A673 (cell line): ENCODE measurements around the gene HARS1.

ENCODE experiments used
- EZH2 ChIP-seq: fragments of 200-600 bp; sonication (generic); IDR thresholded peaks from 2 replicates; pipeline ENCODE4 v1.6.1; 2017; ENCODE audit warnings: borderline replicate concordance, low read depth, mild to moderate bottlenecking, mixed read lengths, antibody characterized with exemption, low read length; ENCODE audit not compliant: poor library complexity, severe bottlenecking
- TF ChIP-seq, protein P1 (sequence below): fragments of 300-800, 200-600 bp; sonication (generic); conservative IDR thresholded peaks from 2 replicates; pipeline ENCODE4 v1.5.1; 2017; ENCODE audit warnings: low read depth, mild to moderate bottlenecking, antibody characterized with exemption, low read length, moderate library complexity, mixed read lengths

DNA sequence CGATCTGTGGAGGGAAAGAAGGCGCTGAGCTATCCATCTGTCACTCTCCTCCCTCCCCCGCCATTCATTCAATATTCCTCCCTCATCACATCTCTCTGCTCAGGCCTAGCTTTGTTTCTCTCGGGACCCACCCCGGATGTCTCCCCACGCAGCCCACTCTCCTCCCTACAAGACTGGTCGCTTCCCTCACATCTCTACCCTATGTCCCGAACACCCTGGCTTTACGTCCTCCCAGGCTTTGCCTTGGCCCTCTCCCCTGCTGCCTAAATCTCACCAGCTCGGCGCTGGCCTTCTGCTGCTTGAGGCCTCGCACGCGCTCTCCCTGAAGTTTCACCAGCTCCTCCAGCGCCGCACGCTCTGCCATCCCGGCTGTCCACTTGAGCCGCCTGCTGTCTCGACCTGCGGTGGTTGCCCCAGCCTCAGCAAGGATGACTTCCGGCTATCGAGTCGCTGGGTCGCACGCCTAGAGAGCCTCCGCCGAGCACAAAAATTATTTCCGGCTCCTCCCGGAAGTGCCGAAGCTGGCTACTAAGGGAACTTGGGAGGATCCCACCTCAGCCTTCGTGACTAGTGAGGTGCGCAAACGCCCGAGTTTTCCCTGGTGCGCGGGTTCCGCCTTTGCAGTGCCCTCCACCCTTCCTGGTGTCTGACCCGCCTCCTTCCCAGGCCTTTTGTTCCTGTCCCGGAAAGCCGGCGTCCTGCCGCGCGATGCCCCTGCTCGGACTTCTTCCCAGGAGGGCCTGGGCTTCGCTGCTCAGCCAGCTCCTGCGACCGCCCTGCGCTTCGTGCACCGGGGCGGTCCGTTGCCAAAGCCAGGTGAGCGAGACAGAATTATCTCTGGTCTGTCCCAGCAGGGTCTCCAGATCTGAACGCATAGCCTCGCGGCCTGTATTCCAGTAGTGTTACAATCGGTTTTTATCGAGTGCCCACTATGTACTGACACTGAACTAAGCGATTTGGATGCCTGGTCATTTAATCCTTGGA, at the start of gene HARS1, which contains the start of gene HARS2:
- TF ChIP-seq, protein P1, sequence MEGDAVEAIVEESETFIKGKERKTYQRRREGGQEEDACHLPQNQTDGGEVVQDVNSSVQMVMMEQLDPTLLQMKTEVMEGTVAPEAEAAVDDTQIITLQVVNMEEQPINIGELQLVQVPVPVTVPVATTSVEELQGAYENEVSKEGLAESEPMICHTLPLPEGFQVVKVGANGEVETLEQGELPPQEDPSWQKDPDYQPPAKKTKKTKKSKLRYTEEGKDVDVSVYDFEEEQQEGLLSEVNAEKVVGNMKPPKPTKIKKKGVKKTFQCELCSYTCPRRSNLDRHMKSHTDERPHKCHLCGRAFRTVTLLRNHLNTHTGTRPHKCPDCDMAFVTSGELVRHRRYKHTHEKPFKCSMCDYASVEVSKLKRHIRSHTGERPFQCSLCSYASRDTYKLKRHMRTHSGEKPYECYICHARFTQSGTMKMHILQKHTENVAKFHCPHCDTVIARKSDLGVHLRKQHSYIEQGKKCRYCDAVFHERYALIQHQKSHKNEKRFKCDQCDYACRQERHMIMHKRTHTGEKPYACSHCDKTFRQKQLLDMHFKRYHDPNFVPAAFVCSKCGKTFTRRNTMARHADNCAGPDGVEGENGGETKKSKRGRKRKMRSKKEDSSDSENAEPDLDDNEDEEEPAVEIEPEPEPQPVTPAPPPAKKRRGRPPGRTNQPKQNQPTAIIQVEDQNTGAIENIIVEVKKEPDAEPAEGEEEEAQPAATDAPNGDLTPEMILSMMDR = no peak
- TF ChIP-seq EZH2 = no peak
